Cardiac muscle cell (in vitro differentiated cells and primary cell): Measurements from ENCODE around the gene BOLA3. TPM values are rescaled to one million over a fixed set of nuclear protein-coding genes. Genes with fewer than 3 reads are reported as not detected.

Experiments used
- DNase-seq, 2 donors: peaks; one replicate each; pipeline versions ENCODE4 v3.0.0 to v3.0.0-alpha.2; 2010 to 2017; ENCODE audit warnings: low read depth in 1 of 2, low spot score in 1 of 2
- H3K27ac ChIP-seq: fragments of 200-600 bp; sonication (generic); 2 replicates; pipeline ENCODE4 v1.5.1; 2016
- H3K27me3 ChIP-seq: fragments of 200-600 bp; sonication (generic); 2 replicates; pipeline ENCODE4 v1.6.0; 2016; ENCODE audit warnings: control low read depth
- H3K36me3 ChIP-seq: fragments of 200-600 bp; sonication (generic); 2 replicates; pipeline ENCODE4 v1.5.1; 2016; ENCODE audit warnings: control low read depth
- H3K4me1 ChIP-seq: fragments of 200-600 bp; sonication (generic); 2 replicates; pipeline ENCODE4 v1.8.1; 2017; ENCODE audit warnings: low read depth, mild to moderate bottlenecking, mixed run types
- H3K4me3 ChIP-seq: fragments of 200-600 bp; sonication (generic); 2 replicates; pipeline ENCODE4 v1.5.1; 2016; ENCODE audit warnings: mild to moderate bottlenecking
- H3K9me3 ChIP-seq: fragments of 200-600 bp; sonication (generic); 2 replicates; pipeline ENCODE4 v1.5.1; 2017; ENCODE audit warnings: low read depth, mild to moderate bottlenecking, control low read depth
- CTCF ChIP-seq: IDR thresholded peaks from 2 replicates; pipeline ENCODE4 v1.5.1; 2012; ENCODE audit warnings: low read depth, mild to moderate bottlenecking, low read length
- polyA plus RNA-seq: library from polyadenylated mRNA; unstranded; fragments of >200 nt; fragmentation: Nextera tagmentation; extraction: Ambion mirVana; gene quantifications from 2 replicates; pipeline ENCODE4 v1.2.1, GENCODE V29; 2016
- total RNA-seq: library from RNA; depleted of rRNA; stranded (reverse); fragments of >200 nt; gene quantifications from 2 replicates; pipeline ENCODE4 v1.2.3, GENCODE V29; 2016

The BOLA3 gene
- total and polyA plus RNA-seq, 2 experiments from 2014 or later, result 27.0 to 124 TPM

- DNase-seq, result peak; percentile 99
- Histone ChIP-seq H3K27ac (peak within 1 kb of the TSS; percentile 97), H3K27me3 (no peaks in the 10 kb centered on the region), H3K36me3 (no peaks in the 10 kb centered on the region), H3K4me3 (peak within 1 kb of the TSS; percentile 92), H3K4me1 (peaks cover 8% of the 10 kb centered on the region), H3K9me3 (no peaks in the 10 kb centered on the region)
- no peak for TF ChIP-seq CTCF
Measured at GRCh38 chr2:74178211-74179062, 30.7 kb upstream of the BOLA3 start, which contains the start of gene MOB1A. Gene MOB1A (minus strand): TSS chr2:74178879. CDS start chr2:74178674, 205 bp downstream.

GRCh38 chr2:74177696-74178095 lies 30.0 kb upstream of the BOLA3 start:
- Histone ChIP-seq H3K4me1 (peaks cover 8% of the 10 kb centered on the region), H3K27ac (peak overlapping the region; percentile 97)

GRCh38 chr2:74174909-74175308 lies 27.2 kb upstream of the BOLA3 start:
- no peak overlapping the region for H3K4me3 ChIP-seq
- H3K4me1 ChIP-seq, result peaks cover 8% of the 10 kb centered on the region
- DNase-seq, result no peak
- H3K36me3 ChIP-seq, result peaks cover 25% of the 10 kb centered on the region
- H3K27me3 ChIP-seq, result no peaks in the 10 kb centered on the region
- no peak overlapping the region for H3K27ac ChIP-seq
- TF ChIP-seq CTCF, result no peak
- no peaks in the 10 kb centered on the region for H3K9me3 ChIP-seq

More at GRCh38 chr2:74177696-74178095, 30.0 kb upstream of the BOLA3 start:
- TF ChIP-seq CTCF, result no peak
- DNase-seq, result no peak
- H3K36me3 ChIP-seq, result no peaks in the 10 kb centered on the region
- H3K4me3 ChIP-seq, result peak overlapping the region; percentile 92
- H3K27me3 ChIP-seq, result no peaks in the 10 kb centered on the region
- H3K9me3 ChIP-seq, result no peaks in the 10 kb centered on the region

GRCh38 chr2:74168739-74169138 lies 21.0 kb upstream of the BOLA3 start:
- H3K36me3 ChIP-seq, result peaks cover 78% of the 10 kb centered on the region
- H3K9me3 ChIP-seq, result no peaks in the 10 kb centered on the region
- no peaks in the 10 kb centered on the region for H3K4me1 ChIP-seq
- TF ChIP-seq CTCF, result no peak
- H3K27me3 ChIP-seq, result no peaks in the 10 kb centered on the region
- no peak overlapping the region for H3K27ac ChIP-seq
- H3K4me3 ChIP-seq, result no peak overlapping the region
- no peak for DNase-seq

- Histone ChIP-seq H3K4me3 (no peak overlapping the region), H3K36me3 (peaks cover 77% of the 10 kb centered on the region), H3K27me3 (no peaks in the 10 kb centered on the region), H3K4me1 (no peaks in the 10 kb centered on the region), H3K9me3 (no peaks in the 10 kb centered on the region), H3K27ac (no peak overlapping the region)
- no peak for TF ChIP-seq CTCF
- no peak for DNase-seq
Measured at GRCh38 chr2:74164761-74165160, 17.0 kb upstream of the BOLA3 start.
